Activated CD4-positive, alpha-beta T cell treated with anti-CD3 and anti-CD28 coated beads, Interleukin-2, amount 50 U/mL, for 1 hour (primary cell): Measurements from ENCODE around the gene R3HDM4.
A peak's percentile ranks its signal among the peaks of the same experiment; 100 is the strongest.
"Not testable (repeated sequence)": the region's sequence is repeated elsewhere in the genome, so short reads cannot be mapped to it uniquely, and the experiment has no call there.

Experiments used
- DNase-seq: peaks from one replicate; pipeline ENCODE4 v3.0.0-alpha.2; 2020

R3HDM4 gene

GRCh38 chr19:913080-913748 lies at the start of gene R3HDM4:
Gene R3HDM4 (minus strand): TSS chr19:913219. CDS start chr19:913157, 62 bp downstream.
- peak; percentile 83 for DNase-seq

- no peak for DNase-seq
These were observed 49.0 kb upstream of the R3HDM4 start for GRCh38 chr19:961866-962620.

DNA sequence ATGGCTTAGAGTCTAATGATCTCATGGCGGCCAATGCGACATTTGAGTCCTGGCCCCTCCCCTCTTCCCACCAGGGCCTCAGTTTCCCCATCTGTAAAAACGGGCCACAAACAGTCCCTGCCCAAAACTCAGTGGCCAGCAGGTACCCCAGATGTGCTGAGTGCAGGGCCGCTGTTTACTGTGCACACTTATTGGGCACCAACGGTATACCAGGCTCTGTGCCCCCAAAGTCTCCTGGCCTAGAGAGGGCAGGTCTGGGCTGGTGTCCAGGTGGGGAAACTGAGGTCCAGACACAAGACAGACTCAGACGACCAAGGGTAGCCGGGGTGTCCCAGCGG lies 47.6 kb upstream of the R3HDM4 start:
- DNase-seq, result no peak

- no peak for DNase-seq
These were observed 47.0 kb upstream of the R3HDM4 start for GRCh38 chr19:960020-960419.

- no peak for DNase-seq
These were observed 46.2 kb upstream of the R3HDM4 start for GRCh38 chr19:958967-959855.

GRCh38 chr19:957578-957977 lies 44.6 kb upstream of the R3HDM4 start:
- DNase-seq, result not testable (repeated sequence)

- no peak for DNase-seq
These were observed 43.9 kb upstream of the R3HDM4 start for GRCh38 chr19:956766-957440.

GRCh38 chr19:955803-956765 lies 43.1 kb upstream of the R3HDM4 start:
- no peak for DNase-seq

DNA sequence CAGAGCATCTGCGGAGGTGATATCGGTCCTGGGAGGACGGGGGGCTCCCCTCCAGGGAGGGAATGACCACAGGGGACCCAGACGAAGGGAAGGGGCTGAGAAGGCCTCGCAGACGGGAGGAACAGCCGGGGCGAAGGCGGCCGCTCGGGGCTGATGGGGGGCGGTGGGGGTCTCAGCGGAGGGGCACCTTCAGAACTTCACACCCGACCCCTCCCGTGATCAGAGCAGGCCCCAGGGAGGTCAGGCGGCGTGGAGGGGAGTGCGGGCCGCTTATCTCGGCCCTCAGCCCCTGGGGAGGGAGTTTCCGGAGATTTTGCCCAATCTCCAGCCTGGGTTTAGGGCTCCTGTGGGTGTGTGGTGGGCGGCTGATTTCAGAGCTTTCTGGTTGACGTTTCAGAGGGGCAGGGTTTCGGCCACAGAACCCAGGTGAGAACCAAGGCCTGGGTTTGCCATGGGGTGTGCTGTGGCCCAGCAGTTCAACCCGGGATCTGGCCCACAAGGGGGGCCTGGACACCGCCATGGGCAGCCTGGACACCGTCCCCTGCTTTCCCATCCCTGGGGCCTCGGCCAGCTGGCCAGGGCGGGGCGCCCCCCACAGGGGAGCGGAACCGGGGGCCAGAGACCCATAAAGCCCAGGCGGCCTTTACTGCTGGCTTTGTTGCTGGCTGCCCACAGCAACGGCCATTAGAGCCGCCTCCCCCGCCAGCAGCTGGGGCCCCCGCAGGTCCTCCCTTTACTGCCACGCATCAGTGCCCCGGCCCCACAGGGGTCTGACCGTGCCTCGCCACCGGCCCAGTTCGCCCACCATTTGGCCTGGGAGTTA lies 41.9 kb upstream of the R3HDM4 start:
- DNase-seq, result no peak

GRCh38 chr19:954272-954671 lies 41.3 kb upstream of the R3HDM4 start:
- DNase-seq, result no peak

- DNase-seq, result no peak
These were observed 40.6 kb upstream of the R3HDM4 start for GRCh38 chr19:953445-954271.

GRCh38 chr19:952680-953444 lies 39.8 kb upstream of the R3HDM4 start:
- DNase-seq, result no peak

DNA sequence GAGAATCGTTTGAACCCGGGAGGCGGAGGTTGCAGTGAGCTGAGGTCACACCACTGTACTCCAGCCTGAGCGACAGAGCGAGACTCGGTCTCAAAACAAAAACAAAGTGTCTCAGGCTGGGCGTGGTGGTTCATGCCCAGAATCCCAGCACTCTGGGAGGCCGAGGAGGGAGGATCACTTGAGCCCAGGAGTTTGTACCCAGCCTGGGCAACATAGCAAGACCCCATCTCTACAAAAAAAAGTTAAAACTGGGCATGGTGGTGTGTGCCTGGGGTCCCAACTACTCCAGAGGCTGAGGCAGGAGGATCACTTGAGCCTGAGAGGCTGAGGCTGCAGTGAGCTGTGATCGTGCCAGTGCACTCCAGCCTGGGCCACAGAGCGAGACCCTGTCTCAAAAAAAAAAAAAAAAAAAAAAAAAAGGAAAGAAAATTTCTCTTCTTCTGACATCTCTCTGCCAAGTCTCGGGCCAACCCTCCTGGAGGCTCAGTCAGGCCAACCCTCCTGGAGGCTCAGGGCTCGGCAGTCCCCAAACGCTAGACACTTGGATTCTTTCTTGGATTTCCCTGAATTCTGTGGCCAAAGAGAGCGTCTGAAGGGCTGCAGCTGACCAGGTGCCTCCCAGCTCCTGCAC lies 39.1 kb upstream of the R3HDM4 start:
- no peak for DNase-seq

- no peak for DNase-seq
These were observed 37.5 kb upstream of the R3HDM4 start for GRCh38 chr19:950352-951066.

GRCh38 chr19:948842-949496 lies 36.0 kb upstream of the R3HDM4 start:
- no peak for DNase-seq

GRCh38 chr19:947707-948539 lies 34.9 kb upstream of the R3HDM4 start:
- DNase-seq, result no peak
